Naive thymus-derived CD4-positive, alpha-beta T cell (primary cell): ENCODE measurements around the gene CNPY2. TPM values are rescaled to one million over a fixed set of nuclear protein-coding genes. Genes with fewer than 3 reads are reported as not detected.
A peak's percentile ranks its signal among the peaks of the same experiment; 100 is the strongest.

Source experiments
- ATAC-seq: fragments of 150-1000 bp; cut with Tn5 transposase; 2 replicates; pipeline ENCODE4 v1.10.0; 2021; ENCODE audit warnings: mild to moderate bottlenecking, moderate library complexity
- CTCF ChIA-PET: fragments of 350-600 bp; sonication (Branson Sonifier 250); formaldehyde crosslinking; loops from one replicate; lab custom pipeline; 2021; ENCODE audit warnings: antibody characterized with exemption; lab: Charles Lee
- POLR2A ChIA-PET: fragments of 350-600 bp; sonication (Branson Sonifier 250); formaldehyde crosslinking; loops from one replicate; lab custom pipeline; 2021; ENCODE audit warnings: antibody characterized with exemption, inconsistent platforms; lab: Charles Lee
- DNase-seq, 9 donors: peaks; one replicate each; pipeline versions ENCODE4 v3.0.0 to v3.0.0-alpha.2; 2020 to 2022; ENCODE audit warnings: mixed read lengths in 1 of 9
- H3K27ac ChIP-seq: one replicate; pipeline ENCODE4 v1.7.0; 2013; ENCODE audit warnings: mild to moderate bottlenecking, low read depth, low read length, moderate library complexity
- H3K27me3 ChIP-seq, 2 donors: one replicate each; pipeline ENCODE4 v1.7.0; 2013; ENCODE audit warnings: low read length in 2 of 2, mild to moderate bottlenecking in 2 of 2, moderate library complexity in 2 of 2; ENCODE audit not compliant: control insufficient read depth in 2 of 2, insufficient read depth in 2 of 2
- H3K36me3 ChIP-seq, 3 experiments: 1 replicate in 2 of 3; 2 replicates in 1 of 3; pipeline ENCODE4 v1.7.0; 2013; ENCODE audit warnings: low read length in 3 of 3, mild to moderate bottlenecking in 3 of 3, moderate library complexity in 1 of 3; ENCODE audit not compliant: insufficient read depth in 3 of 3, control insufficient read depth in 2 of 3
- H3K4me1 ChIP-seq, 2 donors: one replicate each; pipeline ENCODE4 v1.7.0; 2013; ENCODE audit warnings: low read length in 2 of 2, mild to moderate bottlenecking in 2 of 2, moderate library complexity in 1 of 2; ENCODE audit not compliant: control insufficient read depth in 2 of 2, insufficient read depth in 2 of 2
- H3K4me3 ChIP-seq: 2 replicates; pipeline ENCODE4 v1.7.0; 2013; ENCODE audit warnings: mild to moderate bottlenecking, low read length
- H3K9me3 ChIP-seq, 3 experiments: 1 replicate in 2 of 3; 2 replicates in 1 of 3; pipeline ENCODE4 v1.7.0; 2013; ENCODE audit warnings: low read length in 3 of 3; ENCODE audit not compliant: control insufficient read depth in 2 of 3
- H3K27ac Mint-ChIP-seq, 9 donors: one replicate each; pipeline ENCODE4 v1.8.0; 2020 to 2022; ENCODE audit warnings: mixed read lengths in 9 of 9, mild to moderate bottlenecking in 8 of 9, moderate library complexity in 5 of 9, inconsistent platforms in 2 of 9
- H3K27me3 Mint-ChIP-seq, 5 donors: one replicate each; pipeline ENCODE4 v1.8.0; 2021 to 2022; ENCODE audit warnings: mixed read lengths in 5 of 5, mild to moderate bottlenecking in 1 of 5
- H3K36me3 Mint-ChIP-seq, 5 donors: one replicate each; pipeline ENCODE4 v1.8.0; 2020 to 2022; ENCODE audit warnings: mixed read lengths in 5 of 5, mild to moderate bottlenecking in 3 of 5, inconsistent platforms in 1 of 5
- H3K4me1 Mint-ChIP-seq, 7 donors: one replicate each; pipeline ENCODE4 v1.8.0; 2020 to 2022; ENCODE audit warnings: mixed read lengths in 7 of 7, mild to moderate bottlenecking in 3 of 7, inconsistent platforms in 1 of 7
- H3K4me3 Mint-ChIP-seq, 10 donors: one replicate each; pipeline ENCODE4 v1.8.0; 2020 to 2022; ENCODE audit warnings: mild to moderate bottlenecking in 10 of 10, mixed read lengths in 10 of 10, moderate library complexity in 6 of 10, inconsistent platforms in 2 of 10
- H3K9me3 Mint-ChIP-seq, 11 donors: one replicate each; pipeline ENCODE4 v1.8.0; 2020 to 2022; ENCODE audit warnings: mixed read lengths in 11 of 11, mild to moderate bottlenecking in 4 of 11, inconsistent platforms in 1 of 11, moderate library complexity in 1 of 11
- intact Hi-C, 2 donors: fragments of 100-400 bp; cut with micrococcal nuclease; formaldehyde crosslinking; loops; one replicate each; pipeline ENCODE4 v1.15.1; 2023
- polyA plus RNA-seq, 2 donors: library from polyadenylated mRNA; unstranded; fragments of 300-500 nt; fragmentation: Illumina TruSeq; gene quantifications; one replicate each; pipeline ENCODE4 v1.2.3, GENCODE V29; 2021
- total RNA-seq, 6 experiments: library from RNA in 5 of 6; stranded (reverse) in 5 of 6; gene quantifications; 1 replicate in 5 of 6; 2 replicates in 1 of 6; pipeline ENCODE4 v1.2.3 and lab custom pipeline; 2021 to 2026

Gene CNPY2
- total and polyA plus RNA-seq, 7 experiments from 2014 or later, result 48.4 to 184 (median 89.9) TPM

- H3K36me3 Mint-ChIP-seq, result no peaks in the 10 kb centered on the region
- Histone ChIP-seq H3K4me1 (peaks cover 14 to 16% of the 10 kb centered on the region in 2 donors), H3K27me3 (no peaks in the 10 kb centered on the region), H3K9me3 (no peaks in the 10 kb centered on the region), H3K27ac (no peak overlapping the region), H3K4me3 (no peak overlapping the region), H3K36me3 (peaks cover 0 to 4% (median 0%) of the 10 kb centered on the region in 3 experiments)
- no peak overlapping the region for H3K27ac Mint-ChIP-seq
- ATAC-seq (no peak), DNase-seq (no peak)
- H3K27me3 Mint-ChIP-seq, result peaks cover 0 to 2% (median 0%) of the 10 kb centered on the region in 5 donors
- peaks cover 4 to 23% (median 22%) of the 10 kb centered on the region in 7 donors for H3K4me1 Mint-ChIP-seq
- H3K9me3 Mint-ChIP-seq, result peaks cover 0 to under 1% (median 0%) of the 10 kb centered on the region in 11 donors
- no peak overlapping the region for H3K4me3 Mint-ChIP-seq
- intact Hi-C loops, result no loop called here
- ChIA-PET CTCF (no interaction called here), POLR2A (interaction anchor here (1.4 kb wide), 1 partner anchor 9 kb away, joined by 3 read pairs; no protein-coding TSS in a partner anchor)
Measured at GRCh38 chr12:56261503-56262232, 54.1 kb downstream of the CNPY2 start.

- peaks cover 0 to 4% (median 0%) of the 10 kb centered on the region in 5 donors for H3K36me3 Mint-ChIP-seq
- H3K27me3 Mint-ChIP-seq, result peaks cover 0 to 2% (median 0%) of the 10 kb centered on the region in 5 donors
- H3K4me3 Mint-ChIP-seq, result peak overlapping the region in 1 of 10 donors; percentile 58
- peak overlapping the region in 1 of 9 donors; percentile 6 for H3K27ac Mint-ChIP-seq
- H3K4me1 Mint-ChIP-seq, result peaks cover 11 to 25% (median 22%) of the 10 kb centered on the region in 7 donors
- ChIA-PET CTCF (interaction anchor here (1.0 kb wide), 1 partner anchor 71 kb away, joined by 3 read pairs; the partner anchor contains the start of gene SMARCC2), POLR2A (interaction anchor here (1.4 kb wide), 1 partner anchor 8 kb away, joined by 3 read pairs; no protein-coding TSS in a partner anchor)
- DNase-seq (no peak), ATAC-seq (no peak)
- Histone ChIP-seq H3K27me3 (no peaks in the 10 kb centered on the region), H3K4me1 (peaks cover 18 to 19% of the 10 kb centered on the region in 2 donors), H3K4me3 (no peak overlapping the region), H3K27ac (no peak overlapping the region), H3K36me3 (peaks cover 0 to 7% (median 0%) of the 10 kb centered on the region in 3 experiments), H3K9me3 (no peaks in the 10 kb centered on the region)
- intact Hi-C loops, result no loop called here
- no peaks in the 10 kb centered on the region for H3K9me3 Mint-ChIP-seq
Measured at GRCh38 chr12:56260921-56261320, 54.9 kb downstream of the CNPY2 start.

- DNase-seq, result no peak
- H3K9me3 Mint-ChIP-seq, result no peaks in the 10 kb centered on the region
- Histone ChIP-seq H3K27ac (no peak overlapping the region), H3K4me1 (peaks cover 18 to 19% of the 10 kb centered on the region in 2 donors), H3K9me3 (no peaks in the 10 kb centered on the region), H3K27me3 (no peaks in the 10 kb centered on the region), H3K36me3 (peaks cover 0 to 12% (median 0%) of the 10 kb centered on the region in 3 experiments), H3K4me3 (no peak overlapping the region)
- H3K27ac Mint-ChIP-seq, result peak overlapping the region in 2 of 9 donors; percentile 58 to 65
- H3K4me3 Mint-ChIP-seq, result peak overlapping the region in 6 of 10 donors; percentile 19 to 61 (median 46)
- intact Hi-C loops, result no loop called here
- POLR2A ChIA-PET, result interaction anchor here (1.4 kb wide), 1 partner anchor 8 kb away, joined by 3 read pairs; no protein-coding TSS in a partner anchor
- CTCF ChIA-PET, result interaction anchor here (1.0 kb wide), 1 partner anchor 71 kb away, joined by 3 read pairs; the partner anchor contains the start of gene SMARCC2
- H3K36me3 Mint-ChIP-seq, result peaks cover 0 to 5% (median 0%) of the 10 kb centered on the region in 5 donors
- peaks cover 13 to 23% (median 19%) of the 10 kb centered on the region in 7 donors for H3K4me1 Mint-ChIP-seq
- peaks cover 0 to 2% (median 0%) of the 10 kb centered on the region in 5 donors for H3K27me3 Mint-ChIP-seq
- ATAC-seq, result no peak
Measured at GRCh38 chr12:56260380-56260779, 55.4 kb downstream of the CNPY2 start.

Other genes with a start within 250 kb of the CNPY2 start
- gene ERBB3, start 235.8 kb downstream of the CNPY2 start, total RNA-seq, result 1 to 10 TPM; 1.0 to 6.4 (median 1.9) TPM
- under 1 TPM; 0.22 to 0.51 TPM for gene ERBB3, start 235.8 kb downstream of the CNPY2 start, polyA plus RNA-seq
- 100 to 1,000 TPM in 3 of 5 experiments, 10 to 100 TPM in 2; 61.7 to 254 (median 109) TPM for gene PA2G4, start 211.4 kb downstream of the CNPY2 start, total RNA-seq
- 100 to 1,000 TPM; 216 to 218 TPM for gene PA2G4, start 211.4 kb downstream of the CNPY2 start, polyA plus RNA-seq
- gene RPL41, start 199.4 kb downstream of the CNPY2 start, total RNA-seq, result 1,000 to 10,000 TPM; 3,787 to 6,048 (median 5,952) TPM
- gene RPL41, start 199.4 kb downstream of the CNPY2 start, polyA plus RNA-seq, result over 10,000 TPM in 1 of 2 donors, 1,000 to 10,000 TPM in 1; 6,745 to 10,251 TPM
- gene ZC3H10, start 197.7 kb downstream of the CNPY2 start, total RNA-seq, result 10 to 100 TPM in 3 of 5 experiments, 1 to 10 TPM in 2; 7.8 to 16.3 (median 13.3) TPM
- 1 to 10 TPM; 2.4 to 4.1 TPM for gene ZC3H10, start 197.7 kb downstream of the CNPY2 start, polyA plus RNA-seq
- 100 to 1,000 TPM; 121 to 300 (median 221) TPM for gene ESYT1, start 187.7 kb downstream of the CNPY2 start, total RNA-seq
- gene ESYT1, start 187.7 kb downstream of the CNPY2 start, polyA plus RNA-seq, result 100 to 1,000 TPM; 282 to 353 TPM
- gene MYL6B, start 163.4 kb downstream of the CNPY2 start, total RNA-seq, result 10 to 100 TPM in 2 of 5 experiments, 1 to 10 TPM in 3; 3.7 to 60.3 (median 8.9) TPM
- 1 to 10 TPM; 5.6 to 6.7 TPM for gene MYL6B, start 163.4 kb downstream of the CNPY2 start, polyA plus RNA-seq
- 1,000 to 10,000 TPM in 1 of 5 experiments, 100 to 1,000 TPM in 4; 428 to 1,509 (median 467) TPM for gene MYL6, start 157.6 kb downstream of the CNPY2 start, total RNA-seq
- gene MYL6, start 157.6 kb downstream of the CNPY2 start, polyA plus RNA-seq, result 1,000 to 10,000 TPM; 1,845 to 2,144 TPM
- gene SMARCC2, start 126.5 kb downstream of the CNPY2 start, total RNA-seq, result 100 to 1,000 TPM; 118 to 187 (median 149) TPM
- gene SMARCC2, start 126.5 kb downstream of the CNPY2 start, polyA plus RNA-seq, result 10 to 100 TPM; 64.6 to 88.9 TPM
- gene RNF41, start 94.1 kb downstream of the CNPY2 start, total RNA-seq, result 10 to 100 TPM; 31.4 to 44.9 (median 43.1) TPM
- 10 to 100 TPM; 29.4 to 45.8 TPM for gene RNF41, start 94.1 kb downstream of the CNPY2 start, polyA plus RNA-seq
- 10 to 100 TPM in 3 of 5 experiments, 1 to 10 TPM in 2; 9.2 to 61.2 (median 11.8) TPM for gene NABP2, start 91.6 kb downstream of the CNPY2 start, total RNA-seq
- gene NABP2, start 91.6 kb downstream of the CNPY2 start, polyA plus RNA-seq, result 1 to 10 TPM; 1.0 to 1.6 TPM
- gene SLC39A5, start 85.9 kb downstream of the CNPY2 start, total RNA-seq, result 1 to 10 TPM in 1 of 5 experiments, under 1 TPM in 2, not detected in 2; 0.43 to 1.2 (median 0.77) TPM
- gene SLC39A5, start 85.9 kb downstream of the CNPY2 start, polyA plus RNA-seq, result not detected
- 10 to 100 TPM; 26.9 to 64.4 (median 40.7) TPM for gene ANKRD52, start 57.6 kb downstream of the CNPY2 start, total RNA-seq
- 1 to 10 TPM; 5.1 to 8.2 TPM for gene ANKRD52, start 57.6 kb downstream of the CNPY2 start, polyA plus RNA-seq
- gene COQ10A, start 49.0 kb downstream of the CNPY2 start, total RNA-seq, result 10 to 100 TPM; 22.5 to 39.4 (median 31.5) TPM
- 10 to 100 TPM in 1 of 2 donors, 1 to 10 TPM in 1; 9.7 to 11.5 TPM for gene COQ10A, start 49.0 kb downstream of the CNPY2 start, polyA plus RNA-seq
- gene CS, start 15.7 kb downstream of the CNPY2 start, total RNA-seq, result 100 to 1,000 TPM; 126 to 241 (median 167) TPM
- 10 to 100 TPM; 57.6 to 79.9 TPM for gene CS, start 15.7 kb downstream of the CNPY2 start, polyA plus RNA-seq
- 100 to 1,000 TPM in 4 of 5 experiments, 10 to 100 TPM in 1; 65.8 to 279 (median 144) TPM for gene PAN2, start 18.0 kb upstream of the CNPY2 start, total RNA-seq
- 10 to 100 TPM; 11.4 to 13.9 TPM for gene PAN2, start 18.0 kb upstream of the CNPY2 start, polyA plus RNA-seq
- gene IL23A, start 22.9 kb upstream of the CNPY2 start, total RNA-seq, result 10 to 100 TPM; 14.4 to 42.0 (median 20.1) TPM
- gene IL23A, start 22.9 kb upstream of the CNPY2 start, polyA plus RNA-seq, result 10 to 100 TPM; 14.8 to 25.2 TPM
- gene STAT2, start 44.1 kb upstream of the CNPY2 start, total RNA-seq, result 100 to 1,000 TPM; 119 to 291 (median 182) TPM
- 10 to 100 TPM; 64.1 to 80.3 TPM for gene STAT2, start 44.1 kb upstream of the CNPY2 start, polyA plus RNA-seq
- gene APOF, start 46.9 kb upstream of the CNPY2 start, total RNA-seq, result not detected
- gene APOF, start 46.9 kb upstream of the CNPY2 start, polyA plus RNA-seq, result under 1 TPM in 1 of 2 donors, not detected in 1; 0.12 TPM
- 10 to 100 TPM in 1 of 5 experiments, 1 to 10 TPM in 4; 4.4 to 42.3 (median 5.4) TPM for gene TIMELESS, start 133.4 kb upstream of the CNPY2 start, total RNA-seq
- gene TIMELESS, start 133.4 kb upstream of the CNPY2 start, polyA plus RNA-seq, result 1 to 10 TPM; 2.7 to 3.3 TPM
- gene MIP, start 138.7 kb upstream of the CNPY2 start, total RNA-seq, result not detected
- not detected for gene MIP, start 138.7 kb upstream of the CNPY2 start, polyA plus RNA-seq
- 1 to 10 TPM; 5.2 to 7.5 (median 7.2) TPM for gene SPRYD4, start 152.6 kb upstream of the CNPY2 start, total RNA-seq
- gene SPRYD4, start 152.6 kb upstream of the CNPY2 start, polyA plus RNA-seq, result 1 to 10 TPM; 1.1 to 1.4 TPM
- gene GLS2, start 172.2 kb upstream of the CNPY2 start, total RNA-seq, result 10 to 100 TPM in 1 of 5 experiments, 1 to 10 TPM in 3, under 1 TPM in 1; 0.94 to 10.2 (median 3.0) TPM
- gene GLS2, start 172.2 kb upstream of the CNPY2 start, polyA plus RNA-seq, result 1 to 10 TPM; 5.9 to 6.8 TPM
- 10 to 100 TPM in 1 of 5 experiments, 1 to 10 TPM in 4; 2.5 to 12.8 (median 5.5) TPM for gene RBMS2, start 205.8 kb upstream of the CNPY2 start, total RNA-seq
- gene RBMS2, start 205.8 kb upstream of the CNPY2 start, polyA plus RNA-seq, result 1 to 10 TPM in 1 of 2 donors, under 1 TPM in 1; 0.81 to 3.0 TPM